Measurements from ENCODE around the gene FASTKD1. TPM values are rescaled to one million over a fixed set of nuclear protein-coding genes. Genes with fewer than 3 reads are reported as not detected.

FASTKD1 gene
- total RNA-seq, 1 experiment from 2014 or later: 37.6 TPM

GRCh38 chr2:169542433-169542832 lies 31.2 kb downstream of the FASTKD1 start:
- Histone ChIP-seq H3K9me3 (ENCODE audit: control insufficient read depth in 1 of 2, insufficient read depth in 1 of 2, low read depth in 1 of 2, low read length in 2 of 2) (no peaks in the 10 kb centered on the region), H3K79me2 (ENCODE audit: insufficient read depth, low read length) (no peaks in the 10 kb centered on the region), H3K4me2 (ENCODE audit: low read length) (no peak overlapping the region), H3K27ac (ENCODE audit: low read depth, low read length) (no peak overlapping the region), H4K20me1 (ENCODE audit: insufficient read depth) (no peaks in the 10 kb centered on the region), H3K9ac (ENCODE audit: low read length) (no peak overlapping the region), H3K4me3 (replicated peaks in 1 of 2; ENCODE audit: low read depth in 1 of 2, low read length in 2 of 2) (no peak overlapping the region), H3K9me2 (ENCODE audit: insufficient read depth) (no peaks in the 10 kb centered on the region), H3K27me3 (ENCODE audit: insufficient read depth, low read length) (no peaks in the 10 kb centered on the region), H3K36me3 (ENCODE audit: control insufficient read depth in 1 of 2, insufficient read depth in 2 of 2, low read length in 2 of 2) (peaks cover 2 to 4% of the 10 kb centered on the region in 2 experiments; a peak in 1 of 4 replicates), H2AFZ (ENCODE audit: low read depth, low read length, poor library complexity, severe bottlenecking) (no peak overlapping the region), H3K4me1 (ENCODE audit: control insufficient read depth in 1 of 2, insufficient read depth in 2 of 2, low read length in 2 of 2) (no peaks in the 10 kb centered on the region)
- ChIA-PET POLR2A (no interaction called here), CTCF (interaction anchor here (1.7 kb wide), 1 partner anchor 11 kb away, joined by 3 read pairs; no protein-coding TSS in a partner anchor), RAD21 (ENCODE audit: low non-redundant PET in 1 of 2, low total read pairs in 2 of 2, uncharacterized antibody in 2 of 2, unreplicated experiment in 2 of 2) (no interaction called here)
- DNase-seq (ENCODE audit: low read depth, low spot score) (no peak), ATAC-seq (no peak)
- intact Hi-C loops (cut with micrococcal nuclease): no loop called here
- no TSS peak for BruUV-seq (replicated peaks)
- TF ChIP-seq TCF7L2 (IDR thresholded peaks at IDR 0.05; ENCODE audit: borderline replicate concordance, extremely low read depth, insufficient read depth, insufficient read length) (no peak), ATF3 (IDR thresholded peaks at IDR 0.05) (no peak), EZH2phosphoT487 (IDR thresholded peaks at IDR 0.05; ENCODE audit: borderline replicate concordance) (no peak), SP1 (IDR thresholded peaks at IDR 0.05; ENCODE audit: low read depth) (no peak), ZBTB33 (IDR thresholded peaks at IDR 0.05; ENCODE audit: extremely low read depth, insufficient replicate concordance, low read length) (no peak), SRF (IDR thresholded peaks at IDR 0.05; ENCODE audit: low read depth) (no peak), FOSL1 (IDR thresholded peaks at IDR 0.05; ENCODE audit: low read depth) (no peak), ZFX (IDR thresholded peaks at IDR 0.05) (no peak), CTCF (IDR thresholded peaks at IDR 0.05 in 2 of 3, conservative IDR thresholded peaks at IDR 0.05 in 1 of 3; ENCODE audit: borderline replicate concordance in 1 of 3, insufficient read depth in 1 of 3, low read depth in 2 of 3, low read length in 2 of 3) (no peak), POLR2AphosphoS5 (IDR thresholded peaks at IDR 0.05; ENCODE audit: low read depth, low read length) (no peak), YY1 (IDR thresholded peaks at IDR 0.05; ENCODE audit: extremely low read depth, insufficient replicate concordance, low read depth, low read length) (no peak), POLR2A (IDR thresholded peaks at IDR 0.05; ENCODE audit: borderline replicate concordance, extremely low read depth, insufficient read depth, insufficient read length) (no peak), CBX3 (IDR thresholded peaks at IDR 0.05; ENCODE audit: low read depth) (no peak), RAD21 (IDR thresholded peaks at IDR 0.05; ENCODE audit: low read depth) (no peak), JUND (IDR thresholded peaks at IDR 0.05) (no peak), ELF1 (IDR thresholded peaks at IDR 0.05; ENCODE audit: borderline replicate concordance, low read depth) (no peak), EGR1 (IDR thresholded peaks at IDR 0.05; ENCODE audit: low read depth) (no peak), CEBPB (IDR thresholded peaks at IDR 0.05; ENCODE audit: low read depth) (no peak)
- TF ChIP-seq, protein P1, sequence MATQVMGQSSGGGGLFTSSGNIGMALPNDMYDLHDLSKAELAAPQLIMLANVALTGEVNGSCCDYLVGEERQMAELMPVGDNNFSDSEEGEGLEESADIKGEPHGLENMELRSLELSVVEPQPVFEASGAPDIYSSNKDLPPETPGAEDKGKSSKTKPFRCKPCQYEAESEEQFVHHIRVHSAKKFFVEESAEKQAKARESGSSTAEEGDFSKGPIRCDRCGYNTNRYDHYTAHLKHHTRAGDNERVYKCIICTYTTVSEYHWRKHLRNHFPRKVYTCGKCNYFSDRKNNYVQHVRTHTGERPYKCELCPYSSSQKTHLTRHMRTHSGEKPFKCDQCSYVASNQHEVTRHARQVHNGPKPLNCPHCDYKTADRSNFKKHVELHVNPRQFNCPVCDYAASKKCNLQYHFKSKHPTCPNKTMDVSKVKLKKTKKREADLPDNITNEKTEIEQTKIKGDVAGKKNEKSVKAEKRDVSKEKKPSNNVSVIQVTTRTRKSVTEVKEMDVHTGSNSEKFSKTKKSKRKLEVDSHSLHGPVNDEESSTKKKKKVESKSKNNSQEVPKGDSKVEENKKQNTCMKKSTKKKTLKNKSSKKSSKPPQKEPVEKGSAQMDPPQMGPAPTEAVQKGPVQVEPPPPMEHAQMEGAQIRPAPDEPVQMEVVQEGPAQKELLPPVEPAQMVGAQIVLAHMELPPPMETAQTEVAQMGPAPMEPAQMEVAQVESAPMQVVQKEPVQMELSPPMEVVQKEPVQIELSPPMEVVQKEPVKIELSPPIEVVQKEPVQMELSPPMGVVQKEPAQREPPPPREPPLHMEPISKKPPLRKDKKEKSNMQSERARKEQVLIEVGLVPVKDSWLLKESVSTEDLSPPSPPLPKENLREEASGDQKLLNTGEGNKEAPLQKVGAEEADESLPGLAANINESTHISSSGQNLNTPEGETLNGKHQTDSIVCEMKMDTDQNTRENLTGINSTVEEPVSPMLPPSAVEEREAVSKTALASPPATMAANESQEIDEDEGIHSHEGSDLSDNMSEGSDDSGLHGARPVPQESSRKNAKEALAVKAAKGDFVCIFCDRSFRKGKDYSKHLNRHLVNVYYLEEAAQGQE (IDR thresholded peaks at IDR 0.05; ENCODE audit: low read depth): no peak

Measured in HCT116 (cell line).